Activated CD4-positive, alpha-beta T cell treated with anti-CD3 and anti-CD28 coated beads, Interleukin-2, amount 10 ng/mL, durations not matched to agents 7 days and 5 days (primary cell): ENCODE results near the gene BMS1. TPM values are rescaled to one million over a fixed set of nuclear protein-coding genes. Genes with fewer than 3 reads are reported as not detected.
"Not testable (repeated sequence)": the region's sequence is repeated elsewhere in the genome, so short reads cannot be mapped to it uniquely, and the experiment has no call there.

Source experiments
- CTCF ChIA-PET: fragments of 350-600 bp; sonication (Branson Sonifier 250); formaldehyde crosslinking; loops from one replicate; lab custom pipeline; 2021; ENCODE audit warnings: antibody characterized with exemption; lab: Charles Lee
- POLR2A ChIA-PET: fragments of 350-600 bp; sonication (Branson Sonifier 250); formaldehyde crosslinking; loops from one replicate; lab custom pipeline; 2021; ENCODE audit warnings: antibody characterized with exemption; lab: Charles Lee
- DNase-seq: peaks from one replicate; pipeline ENCODE4 v3.0.0-alpha.2; 2020
- H3K27ac Mint-ChIP-seq: one replicate; pipeline ENCODE4 v1.8.0; 2021; ENCODE audit warnings: mild to moderate bottlenecking, moderate library complexity, mixed read lengths
- H3K27me3 Mint-ChIP-seq: one replicate; pipeline ENCODE4 v1.8.0; 2021; ENCODE audit warnings: mixed read lengths
- H3K36me3 Mint-ChIP-seq: one replicate; pipeline ENCODE4 v1.8.0; 2021; ENCODE audit warnings: low read depth, mixed read lengths
- H3K4me1 Mint-ChIP-seq: one replicate; pipeline ENCODE4 v1.8.0; 2021; ENCODE audit warnings: mixed read lengths
- H3K4me3 Mint-ChIP-seq: one replicate; pipeline ENCODE4 v1.8.0; 2021; ENCODE audit warnings: mild to moderate bottlenecking, moderate library complexity, mixed read lengths
- H3K9me3 Mint-ChIP-seq: one replicate; pipeline ENCODE4 v1.8.0; 2021; ENCODE audit warnings: mixed read lengths
- total RNA-seq, 2 experiments: library from RNA; stranded (reverse); gene quantifications; one replicate each; pipeline ENCODE4 v1.2.3, GENCODE V29; 2021

BMS1 gene, protein sequence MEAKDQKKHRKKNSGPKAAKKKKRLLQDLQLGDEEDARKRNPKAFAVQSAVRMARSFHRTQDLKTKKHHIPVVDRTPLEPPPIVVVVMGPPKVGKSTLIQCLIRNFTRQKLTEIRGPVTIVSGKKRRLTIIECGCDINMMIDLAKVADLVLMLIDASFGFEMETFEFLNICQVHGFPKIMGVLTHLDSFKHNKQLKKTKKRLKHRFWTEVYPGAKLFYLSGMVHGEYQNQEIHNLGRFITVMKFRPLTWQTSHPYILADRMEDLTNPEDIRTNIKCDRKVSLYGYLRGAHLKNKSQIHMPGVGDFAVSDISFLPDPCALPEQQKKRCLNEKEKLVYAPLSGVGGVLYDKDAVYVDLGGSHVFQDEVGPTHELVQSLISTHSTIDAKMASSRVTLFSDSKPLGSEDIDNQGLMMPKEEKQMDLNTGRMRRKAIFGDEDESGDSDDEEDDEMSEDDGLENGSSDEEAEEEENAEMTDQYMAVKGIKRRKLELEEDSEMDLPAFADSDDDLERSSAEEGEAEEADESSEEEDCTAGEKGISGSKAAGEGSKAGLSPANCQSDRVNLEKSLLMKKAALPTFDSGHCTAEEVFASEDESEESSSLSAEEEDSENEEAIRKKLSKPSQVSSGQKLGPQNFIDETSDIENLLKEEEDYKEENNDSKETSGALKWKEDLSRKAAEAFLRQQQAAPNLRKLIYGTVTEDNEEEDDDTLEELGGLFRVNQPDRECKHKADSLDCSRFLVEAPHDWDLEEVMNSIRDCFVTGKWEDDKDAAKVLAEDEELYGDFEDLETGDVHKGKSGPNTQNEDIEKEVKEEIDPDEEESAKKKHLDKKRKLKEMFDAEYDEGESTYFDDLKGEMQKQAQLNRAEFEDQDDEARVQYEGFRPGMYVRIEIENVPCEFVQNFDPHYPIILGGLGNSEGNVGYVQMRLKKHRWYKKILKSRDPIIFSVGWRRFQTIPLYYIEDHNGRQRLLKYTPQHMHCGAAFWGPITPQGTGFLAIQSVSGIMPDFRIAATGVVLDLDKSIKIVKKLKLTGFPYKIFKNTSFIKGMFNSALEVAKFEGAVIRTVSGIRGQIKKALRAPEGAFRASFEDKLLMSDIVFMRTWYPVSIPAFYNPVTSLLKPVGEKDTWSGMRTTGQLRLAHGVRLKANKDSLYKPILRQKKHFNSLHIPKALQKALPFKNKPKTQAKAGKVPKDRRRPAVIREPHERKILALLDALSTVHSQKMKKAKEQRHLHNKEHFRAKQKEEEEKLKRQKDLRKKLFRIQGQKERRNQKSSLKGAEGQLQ
- total RNA-seq = 10 to 100 TPM; 15.9 to 16.2 TPM

DNA sequence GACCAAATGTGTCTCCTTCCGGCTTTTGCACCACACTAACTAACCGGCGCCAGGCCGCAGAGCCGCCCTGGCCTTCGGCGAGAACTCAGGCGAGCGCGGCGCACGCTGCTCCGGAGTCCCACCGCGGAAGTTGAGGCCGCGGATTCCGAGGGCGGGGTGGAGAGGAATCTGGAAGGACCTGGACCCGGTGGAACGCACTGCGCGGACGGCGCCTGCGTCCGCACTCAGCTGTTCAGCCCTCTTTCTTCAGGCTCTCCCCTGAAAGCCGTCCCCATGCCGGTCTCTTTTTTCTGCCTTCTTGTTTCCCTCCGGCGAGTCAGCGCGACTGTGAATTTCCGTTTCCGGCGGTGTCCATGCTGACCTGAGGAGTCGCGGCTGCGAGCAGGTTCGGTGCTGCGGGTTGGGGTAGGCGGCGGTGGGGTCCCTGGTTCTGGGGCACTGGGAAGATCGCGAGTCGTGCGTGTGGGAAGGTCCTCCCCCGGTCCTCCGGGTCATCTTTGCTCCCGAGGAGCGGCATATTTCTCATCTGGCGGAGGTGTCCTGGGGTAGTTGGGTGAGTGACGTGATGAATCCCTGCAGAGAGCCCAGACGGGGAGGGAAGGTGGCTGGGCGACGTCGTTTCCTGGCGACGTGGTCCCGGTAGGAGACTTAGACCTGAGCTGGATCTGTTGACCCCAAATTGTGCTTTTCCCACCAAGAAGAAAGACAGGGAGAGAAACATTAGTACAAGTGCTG lies at the start of gene BMS1:
TSS of gene BMS1 (plus strand) at position 350 of the 735 bp plus-strand sequence. CDS start 1,600 bp downstream, outside the sequence.
- H3K4me1 Mint-ChIP-seq = peaks cover 19% of the 10 kb centered on the region
- peaks cover 4% of the 10 kb centered on the region for H3K27me3 Mint-ChIP-seq
- H3K9me3 Mint-ChIP-seq = peaks cover 3% of the 10 kb centered on the region
- peak within 1 kb of the TSS; percentile 94 for H3K27ac Mint-ChIP-seq
- peak within 1 kb of the TSS; percentile 91 for H3K4me3 Mint-ChIP-seq
- ChIA-PET CTCF (interaction anchor here (1.3 to 1.4 kb wide), 2 partner anchors 29 to 385 kb away, joined by 3 read pairs; no protein-coding TSS in a partner anchor), POLR2A (interaction anchor here (0.5 kb wide), 1 partner anchor 200 kb away, joined by 3 read pairs; no protein-coding TSS in a partner anchor)
- peak; percentile 92 for DNase-seq
- H3K36me3 Mint-ChIP-seq = peaks cover 15% of the 10 kb centered on the region

GRCh38 chr10:42734536-42734935 lies 48.1 kb upstream of the BMS1 start:
- DNase-seq = no peak
- POLR2A ChIA-PET = no interaction called here
- H3K27me3 Mint-ChIP-seq = peaks cover 5% of the 10 kb centered on the region

GRCh38 chr10:42738679-42739078 lies 43.9 kb upstream of the BMS1 start:
- no peak overlapping the region for H3K27ac Mint-ChIP-seq
- H3K27me3 Mint-ChIP-seq = peaks cover 5% of the 10 kb centered on the region
- peaks cover 10% of the 10 kb centered on the region for H3K9me3 Mint-ChIP-seq
- ChIA-PET POLR2A (no interaction called here), CTCF (no interaction called here)
- H3K4me3 Mint-ChIP-seq = no peak overlapping the region
- H3K4me1 Mint-ChIP-seq = no peaks in the 10 kb centered on the region
- no peaks in the 10 kb centered on the region for H3K36me3 Mint-ChIP-seq
- DNase-seq = no peak

More at GRCh38 chr10:42734536-42734935, 48.1 kb upstream of the BMS1 start:
- CTCF ChIA-PET = interaction anchor here (0.7 kb wide), 1 partner anchor 174 kb away, joined by 3 read pairs; no protein-coding TSS in a partner anchor
- Mint-ChIP-seq H3K4me3 (no peak overlapping the region), H3K27ac (no peak overlapping the region), H3K36me3 (no peaks in the 10 kb centered on the region), H3K9me3 (no peaks in the 10 kb centered on the region), H3K4me1 (no peaks in the 10 kb centered on the region)

DNA sequence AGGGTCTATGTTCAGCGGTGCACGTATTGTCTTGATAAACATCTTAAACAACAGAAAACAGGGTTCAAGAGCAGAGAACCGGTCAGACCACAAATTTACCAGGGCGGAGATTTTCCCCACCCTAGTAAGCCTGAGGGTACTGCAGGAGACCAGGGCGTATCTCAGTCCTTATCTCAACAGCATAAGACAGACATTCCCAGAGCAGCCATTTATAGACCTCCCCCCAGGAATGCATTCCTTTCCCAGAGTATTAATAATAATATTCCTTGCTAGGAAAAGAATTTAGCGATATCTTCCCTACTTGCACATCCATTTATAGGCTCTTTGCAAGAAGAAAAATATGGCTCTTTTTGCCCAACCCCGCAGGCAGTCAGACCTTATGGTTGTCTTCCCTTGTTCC lies 41.1 kb upstream of the BMS1 start:
- H3K4me1 Mint-ChIP-seq, H3K27ac Mint-ChIP-seq, CTCF ChIA-PET, POLR2A ChIA-PET, H3K36me3 Mint-ChIP-seq, H3K4me3 Mint-ChIP-seq, H3K9me3 Mint-ChIP-seq, DNase-seq, H3K27me3 Mint-ChIP-seq: not testable (repeated sequence)

DNA sequence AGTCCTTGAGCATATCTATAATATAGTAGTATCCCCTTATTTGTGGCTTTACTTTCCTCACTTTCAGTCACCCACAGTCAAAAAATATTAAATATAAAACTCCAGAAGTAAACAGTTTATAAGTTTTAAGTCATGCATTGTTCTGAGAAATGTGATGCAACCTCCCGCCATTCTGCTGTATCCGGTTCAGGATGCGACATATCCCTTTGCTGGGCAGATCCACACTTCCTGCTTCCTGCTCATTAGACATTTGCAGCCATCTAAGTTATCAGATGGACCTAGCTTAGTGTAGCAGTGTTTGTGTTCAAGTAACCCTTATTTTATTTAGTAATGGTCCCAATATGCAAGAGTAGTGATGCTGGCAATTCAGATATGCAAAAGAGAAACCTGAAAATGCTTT lies 38.9 kb upstream of the BMS1 start:
- Mint-ChIP-seq H3K27me3 (peaks cover 5% of the 10 kb centered on the region), H3K9me3 (peaks cover 10% of the 10 kb centered on the region), H3K4me1 (no peaks in the 10 kb centered on the region), H3K4me3 (no peak overlapping the region), H3K36me3 (no peaks in the 10 kb centered on the region), H3K27ac (no peak overlapping the region)
- POLR2A ChIA-PET = no interaction called here
- no peak for DNase-seq
- CTCF ChIA-PET = no interaction called here

- H3K4me3 Mint-ChIP-seq = no peak overlapping the region
- no peaks in the 10 kb centered on the region for H3K36me3 Mint-ChIP-seq
- H3K9me3 Mint-ChIP-seq = peaks cover 10% of the 10 kb centered on the region
- DNase-seq = no peak
- H3K4me1 Mint-ChIP-seq = no peaks in the 10 kb centered on the region
- ChIA-PET POLR2A (no interaction called here), CTCF (no interaction called here)
- H3K27ac Mint-ChIP-seq = no peak overlapping the region
- H3K27me3 Mint-ChIP-seq = peaks cover 10% of the 10 kb centered on the region
Observed at GRCh38 chr10:42744134-42744701, 38.4 kb upstream of the BMS1 start.

GRCh38 chr10:42753126-42753506 lies 29.5 kb upstream of the BMS1 start:
- peaks cover 64% of the 10 kb centered on the region for H3K27me3 Mint-ChIP-seq
- POLR2A ChIA-PET = no interaction called here

DNA sequence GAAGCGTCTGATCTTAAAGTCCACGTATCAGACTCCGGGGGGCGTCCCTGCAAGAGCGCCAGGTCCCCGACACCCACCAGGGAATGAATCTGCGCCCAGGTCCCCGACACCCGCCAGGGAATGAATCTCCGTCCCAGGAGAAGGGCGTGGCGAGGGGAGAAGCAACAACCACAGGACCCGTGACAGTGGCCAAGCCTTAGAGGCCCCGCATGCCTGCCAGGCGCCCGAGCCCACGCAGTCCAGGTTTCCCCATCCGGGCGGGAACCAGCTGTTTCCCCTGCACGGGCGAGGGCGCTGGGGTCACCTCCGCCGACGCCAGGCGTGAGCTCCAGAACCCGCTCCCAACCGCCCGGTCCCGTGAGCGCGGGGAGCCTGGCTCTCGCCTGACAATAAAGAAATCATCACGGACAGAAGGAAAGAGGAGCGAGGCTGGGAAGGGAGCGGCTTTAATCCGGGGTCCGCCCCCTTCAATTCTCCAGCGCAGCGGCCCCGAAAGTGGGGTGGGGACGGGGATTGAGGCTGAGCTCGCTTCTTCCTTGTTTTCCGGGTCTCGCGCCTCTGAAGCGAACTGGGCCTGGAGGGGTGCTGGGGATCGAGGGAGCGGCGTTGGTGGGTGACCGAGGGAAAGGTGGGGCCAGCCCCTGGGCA lies 29.0 kb upstream of the BMS1 start:
- ChIA-PET POLR2A (no interaction called here), CTCF (interaction anchor here (0.6 to 2.6 kb wide), 7 partner anchors 8 to 352 kb away, joined by 3 to 7 read pairs (median 3); partner anchors contain the start of gene BMS1)
- peaks cover 62% of the 10 kb centered on the region for H3K27me3 Mint-ChIP-seq
- H3K4me1 Mint-ChIP-seq = peaks cover 12% of the 10 kb centered on the region
- no peak for DNase-seq
- H3K27ac Mint-ChIP-seq = no peak overlapping the region
- peak overlapping the region; percentile 65 for H3K4me3 Mint-ChIP-seq
- H3K36me3 Mint-ChIP-seq = no peaks in the 10 kb centered on the region
- no peaks in the 10 kb centered on the region for H3K9me3 Mint-ChIP-seq

More at GRCh38 chr10:42753126-42753506, 29.5 kb upstream of the BMS1 start:
- CTCF ChIA-PET = interaction anchor here (1.1 to 2.6 kb wide), 6 partner anchors 8 to 352 kb away, joined by 3 to 7 read pairs (median 3); partner anchors contain the start of gene BMS1
- peak; percentile 63 for DNase-seq
- Mint-ChIP-seq H3K4me3 (peak overlapping the region; percentile 65), H3K9me3 (no peaks in the 10 kb centered on the region), H3K27ac (no peak overlapping the region), H3K4me1 (peaks cover 12% of the 10 kb centered on the region), H3K36me3 (no peaks in the 10 kb centered on the region)

DNA sequence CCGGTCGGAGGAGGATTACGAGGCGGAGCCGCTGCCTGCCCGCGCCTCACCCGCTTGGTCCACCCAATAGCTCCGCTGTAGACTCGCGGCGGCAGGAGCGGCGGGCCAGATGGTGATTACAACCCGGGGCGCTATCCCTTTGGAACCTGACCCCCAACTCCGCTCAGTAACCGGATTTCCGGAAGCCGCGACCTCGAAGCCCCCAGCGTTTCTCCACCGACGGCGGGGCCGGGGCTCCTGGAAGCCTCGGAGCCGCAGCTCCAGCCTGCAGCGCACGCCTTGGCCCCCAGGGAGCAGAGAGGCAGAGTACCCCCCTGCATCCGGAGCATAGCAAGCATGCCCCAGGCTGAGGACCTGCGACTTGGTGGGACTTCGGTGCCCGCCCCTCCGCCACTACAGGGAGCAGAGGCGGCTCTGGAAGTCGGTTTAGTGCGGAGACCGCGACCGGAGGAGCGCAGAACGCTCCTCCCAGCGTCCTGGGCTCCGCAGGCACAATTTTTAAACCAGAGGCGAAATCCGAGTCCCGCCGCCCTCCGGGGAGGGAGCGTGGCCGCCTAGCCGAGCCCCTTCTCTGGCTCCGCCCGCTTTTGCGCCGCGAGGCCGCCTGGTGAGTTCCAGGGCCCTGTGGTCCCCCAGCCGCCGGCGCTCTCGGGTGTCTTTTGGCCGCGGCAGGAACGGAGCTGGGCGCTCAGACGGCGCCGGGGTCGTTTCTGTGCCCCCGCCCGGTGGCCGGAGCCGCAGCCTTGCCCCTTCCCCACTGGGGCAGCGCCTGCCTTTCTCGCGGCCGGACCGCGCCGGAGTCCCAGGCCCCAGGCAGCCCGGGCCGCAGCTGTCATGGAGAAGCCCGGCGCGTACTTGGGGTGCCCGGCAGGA lies 28.2 kb upstream of the BMS1 start:
- Mint-ChIP-seq H3K27me3 (peaks cover 58% of the 10 kb centered on the region), H3K9me3 (no peaks in the 10 kb centered on the region), H3K36me3 (no peaks in the 10 kb centered on the region), H3K27ac (no peak overlapping the region), H3K4me3 (peak overlapping the region; percentile 65), H3K4me1 (peaks cover 12% of the 10 kb centered on the region)
- peak; percentile 17 for DNase-seq
- ChIA-PET POLR2A (no interaction called here), CTCF (interaction anchor here (2.2 to 2.6 kb wide), 2 partner anchors 18 to 22 kb away, joined by 5 to 7 read pairs; no protein-coding TSS in a partner anchor)

DNA sequence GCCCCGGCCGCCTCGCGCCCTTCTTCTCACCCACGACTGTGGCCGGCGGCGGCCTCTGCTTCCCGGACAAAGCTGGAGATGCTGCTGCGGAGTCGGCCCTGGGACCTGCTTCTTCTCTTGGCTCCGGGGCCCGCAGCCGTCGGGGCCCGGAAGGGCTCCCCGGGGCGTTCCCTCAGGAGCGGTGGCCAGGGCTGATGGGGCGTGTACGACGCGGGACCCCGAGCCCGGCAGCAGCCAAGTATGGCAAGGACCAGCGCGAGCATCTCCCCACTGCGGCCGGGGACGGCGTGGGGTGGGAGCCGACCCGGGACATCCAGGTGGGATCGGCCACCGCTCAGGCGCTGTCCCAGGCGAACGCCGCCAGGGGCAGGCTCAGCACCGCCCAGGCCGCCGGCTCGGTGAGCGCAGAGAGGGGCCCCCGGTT lies 27.6 kb upstream of the BMS1 start:
- DNase-seq = no peak
- ChIA-PET POLR2A (no interaction called here), CTCF (interaction anchor here (2.2 to 2.6 kb wide), 2 partner anchors 17 to 21 kb away, joined by 5 to 7 read pairs; no protein-coding TSS in a partner anchor)
- no peak overlapping the region for H3K27ac Mint-ChIP-seq
- no peaks in the 10 kb centered on the region for H3K9me3 Mint-ChIP-seq
- no peak overlapping the region for H3K4me3 Mint-ChIP-seq
- no peaks in the 10 kb centered on the region for H3K36me3 Mint-ChIP-seq
- H3K4me1 Mint-ChIP-seq = peaks cover 12% of the 10 kb centered on the region
- H3K27me3 Mint-ChIP-seq = peaks cover 54% of the 10 kb centered on the region
